Vagina (tissue), 2 donors: ENCODE results near the gene SPNS3. TPM values are rescaled to one million over a fixed set of nuclear protein-coding genes. Genes with fewer than 3 reads are reported as not detected.

Experiments
- DNase-seq, 2 donors: peaks; one replicate each; pipeline ENCODE4 v3.0.0-alpha.2; 2017; ENCODE audit errors: extremely low spot score in 2 of 2
- H3K27ac ChIP-seq: fragments of 200-600 bp; sonication (generic); one replicate; pipeline ENCODE4 v1.5.1; 2019
- H3K27me3 ChIP-seq: fragments of 200-600 bp; sonication (generic); one replicate; pipeline ENCODE4 v1.5.1; 2019
- H3K36me3 ChIP-seq, 2 donors: fragments of 200-600 bp; sonication (generic); one replicate each; pipeline ENCODE4 v1.5.1; 2017 to 2019
- H3K4me1 ChIP-seq: fragments of 200-600 bp; sonication (generic); one replicate; pipeline ENCODE4 v1.5.1; 2019
- H3K4me3 ChIP-seq, 2 donors: fragments of 200-600 bp; sonication (generic); 1 replicate in 1 of 2; 2 replicates in 1 of 2; pipeline ENCODE4 v1.5.1; 2016 to 2019
- H3K9me3 ChIP-seq: fragments of 200-600 bp; sonication (generic); one replicate; pipeline ENCODE4 v1.5.1; 2019
- CTCF ChIP-seq, 3 experiments: fragments of 450-650 bp in 2 of 3; fragments of 200-600 bp in 1 of 3; sonication (generic) in 1 of 3; IDR thresholded peaks; one replicate each; pipeline ENCODE4 v1.5.1; 2017 to 2019; ENCODE audit warnings: antibody characterized with exemption in 3 of 3, mild to moderate bottlenecking in 2 of 3, moderate library complexity in 2 of 3
- POLR2A ChIP-seq, 2 donors: fragments of 450-650 bp; IDR thresholded peaks; one replicate each; pipeline ENCODE4 v1.6.1; 2017; ENCODE audit warnings: antibody characterized with exemption in 2 of 2, mild to moderate bottlenecking in 2 of 2, moderate library complexity in 2 of 2
- POLR2AphosphoS5 ChIP-seq, 2 donors: sonication (generic); formaldehyde crosslinking; IDR thresholded peaks; one replicate each; pipeline ENCODE4 v1.9.0; 2017; ENCODE audit warnings: antibody characterized with exemption in 2 of 2, mild to moderate bottlenecking in 2 of 2, low read depth in 1 of 2; ENCODE audit not compliant: insufficient read depth in 1 of 2
- intact Hi-C: fragments of 100-400 bp; cut with DNase I; formaldehyde crosslinking; loops from one replicate; pipeline ENCODE4 v1.15.1; 2023
- total RNA-seq: library from RNA; depleted of rRNA; stranded (reverse); fragments of >200 nt; gene quantifications from one replicate; pipeline ENCODE4 v1.2.3, GENCODE V29; 2016

Gene SPNS3
- total RNA-seq, 1 donor from 2014 or later = not detected

- intact Hi-C loops = no loop called here
- Histone ChIP-seq H3K9me3 (no peaks in the 10 kb centered on the region), H3K27me3 (no peaks in the 10 kb centered on the region), H3K4me1 (peaks cover 6% of the 10 kb centered on the region), H3K4me3 (no peak overlapping the region), H3K27ac (no peak overlapping the region), H3K36me3 (no peaks in the 10 kb centered on the region)
- TF ChIP-seq POLR2A (IDR thresholded peaks at IDR 0.05) (no peak), CTCF (IDR thresholded peaks at IDR 0.05) (no peak), POLR2AphosphoS5 (IDR thresholded peaks at IDR 0.05; ENCODE audit: insufficient read depth in 1 of 2, low read depth in 1 of 2) (no peak)
- DNase-seq = no peak
Measured at GRCh38 chr17:4476511-4477070, 42.9 kb downstream of the SPNS3 start.

- Histone ChIP-seq H3K9me3 (no peaks in the 10 kb centered on the region), H3K27ac (no peak overlapping the region), H3K27me3 (no peaks in the 10 kb centered on the region), H3K36me3 (no peaks in the 10 kb centered on the region), H3K4me1 (peaks cover 6% of the 10 kb centered on the region), H3K4me3 (no peak overlapping the region)
- TF ChIP-seq POLR2AphosphoS5 (IDR thresholded peaks at IDR 0.05; ENCODE audit: insufficient read depth in 1 of 2, low read depth in 1 of 2) = no peak
- no peak for TF ChIP-seq CTCF (IDR thresholded peaks at IDR 0.05)
- no peak for TF ChIP-seq POLR2A (IDR thresholded peaks at IDR 0.05)
- DNase-seq = no peak
- intact Hi-C loops = no loop called here
Measured at GRCh38 chr17:4477255-4477791, 43.6 kb downstream of the SPNS3 start.

GRCh38 chr17:4478318-4478830 lies 44.6 kb downstream of the SPNS3 start:
- Histone ChIP-seq H3K9me3 (no peaks in the 10 kb centered on the region), H3K4me1 (peaks cover 6% of the 10 kb centered on the region), H3K4me3 (no peak overlapping the region), H3K27ac (no peak overlapping the region), H3K36me3 (no peaks in the 10 kb centered on the region), H3K27me3 (no peaks in the 10 kb centered on the region)
- no peak for TF ChIP-seq POLR2A (IDR thresholded peaks at IDR 0.05)
- no peak for TF ChIP-seq CTCF (IDR thresholded peaks at IDR 0.05)
- TF ChIP-seq POLR2AphosphoS5 (IDR thresholded peaks at IDR 0.05; ENCODE audit: insufficient read depth in 1 of 2, low read depth in 1 of 2) = no peak
- intact Hi-C loops = no loop called here
- no peak for DNase-seq

- no peak overlapping the region for H3K4me3 ChIP-seq
- TF ChIP-seq POLR2A (IDR thresholded peaks at IDR 0.05) (no peak), POLR2AphosphoS5 (IDR thresholded peaks at IDR 0.05; ENCODE audit: insufficient read depth in 1 of 2, low read depth in 1 of 2) (no peak), CTCF (IDR thresholded peaks at IDR 0.05) (no peak)
- no peak overlapping the region for H3K27ac ChIP-seq
- no peaks in the 10 kb centered on the region for H3K27me3 ChIP-seq
- DNase-seq = no peak
- H3K36me3 ChIP-seq = no peaks in the 10 kb centered on the region
- no peaks in the 10 kb centered on the region for H3K9me3 ChIP-seq
- intact Hi-C loops = no loop called here
- H3K4me1 ChIP-seq = peaks cover 6% of the 10 kb centered on the region
Measured at GRCh38 chr17:4479340-4479981, 45.7 kb downstream of the SPNS3 start.
